Brain microvascular endothelial cell (primary cell): ENCODE results near the gene PCNT.
A peak's percentile ranks its signal among the peaks of the same experiment; 100 is the strongest.
"Not testable (repeated sequence)": the region's sequence is repeated elsewhere in the genome, so short reads cannot be mapped to it uniquely, and the experiment has no call there.

Source experiments
- DNase-seq: peaks from one replicate; pipeline ENCODE4 v3.0.0-alpha.2; 2020
- H3K27ac ChIP-seq: fragments of 250-450 bp; sonication (Bioruptor Pico); 2 replicates; pipeline ENCODE4 v1.5.1; 2020; ENCODE audit warnings: mild to moderate bottlenecking, moderate library complexity
- H3K27me3 ChIP-seq: fragments of 250-450 bp; sonication (Bioruptor Pico); replicated peaks from 2 replicates; pipeline ENCODE4 v1.5.1; 2020; ENCODE audit warnings: mild to moderate bottlenecking
- H3K36me3 ChIP-seq: fragments of 250-450 bp; sonication (Bioruptor Pico); replicated peaks from 2 replicates; pipeline ENCODE4 v1.5.1; 2020; ENCODE audit warnings: mild to moderate bottlenecking
- H3K4me3 ChIP-seq: 2 replicates; pipeline ENCODE4 v1.5.1; 2011; ENCODE audit warnings: low read depth, mild to moderate bottlenecking, control low read depth, low read length, moderate library complexity
- in situ Hi-C: cut with HindIII; loops from 2 replicates; pipeline ENCODE4 v1.10.0; 2017; ENCODE audit warnings: low sequenced_read_pairs, low pct_ligation_motif_present
- TF ChIP-seq, protein P1 (sequence below): IDR thresholded peaks from 2 replicates; pipeline ENCODE4 v1.5.1; 2011; ENCODE audit warnings: low read depth, mild to moderate bottlenecking, moderate library complexity, low read length, control low read depth, inconsistent platforms; ENCODE audit errors: missing control alignments

PCNT gene

DNA sequence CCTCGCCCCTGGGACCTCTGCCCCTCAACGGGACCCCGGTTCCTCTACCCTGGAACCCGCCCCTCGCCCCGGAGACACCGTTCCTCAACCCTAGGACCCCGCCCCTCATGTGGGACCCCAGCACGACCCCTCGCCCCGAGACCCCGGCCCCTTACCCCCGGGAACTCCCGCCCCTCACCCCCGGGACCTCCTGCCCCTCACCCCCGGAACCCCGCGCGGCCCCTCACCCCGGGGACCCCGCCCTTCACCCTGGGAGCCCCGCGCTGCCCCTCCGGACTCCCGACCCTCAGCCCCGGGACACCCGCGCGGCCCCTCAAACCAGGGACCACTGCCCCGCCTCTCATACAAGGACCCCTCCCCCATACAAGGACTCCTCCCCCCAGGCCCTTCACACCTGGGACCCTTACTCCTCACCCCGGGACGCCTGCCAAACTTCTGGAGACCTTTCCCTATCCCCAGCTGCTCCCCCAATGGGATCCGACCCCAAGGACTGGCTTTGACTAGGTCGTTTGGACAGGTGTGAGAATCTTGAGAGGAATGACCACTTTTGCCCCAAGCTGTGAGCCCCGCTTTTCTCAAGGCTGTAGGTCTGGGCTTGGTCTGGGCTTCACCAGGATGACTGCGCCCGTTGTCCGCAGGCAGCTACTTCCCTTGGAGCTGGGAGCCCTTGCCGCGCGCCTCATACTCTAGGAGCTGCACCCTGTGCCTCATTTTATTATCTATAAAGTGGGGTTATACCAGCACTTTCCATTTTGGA, 135.6 kb downstream of the PCNT start:
- Histone ChIP-seq H3K27me3 (no peaks in the 10 kb centered on the region), H3K36me3 (no peaks in the 10 kb centered on the region), H3K4me3 (peak overlapping the region; percentile 72), H3K27ac (no peak overlapping the region)
- TF ChIP-seq, protein P1, sequence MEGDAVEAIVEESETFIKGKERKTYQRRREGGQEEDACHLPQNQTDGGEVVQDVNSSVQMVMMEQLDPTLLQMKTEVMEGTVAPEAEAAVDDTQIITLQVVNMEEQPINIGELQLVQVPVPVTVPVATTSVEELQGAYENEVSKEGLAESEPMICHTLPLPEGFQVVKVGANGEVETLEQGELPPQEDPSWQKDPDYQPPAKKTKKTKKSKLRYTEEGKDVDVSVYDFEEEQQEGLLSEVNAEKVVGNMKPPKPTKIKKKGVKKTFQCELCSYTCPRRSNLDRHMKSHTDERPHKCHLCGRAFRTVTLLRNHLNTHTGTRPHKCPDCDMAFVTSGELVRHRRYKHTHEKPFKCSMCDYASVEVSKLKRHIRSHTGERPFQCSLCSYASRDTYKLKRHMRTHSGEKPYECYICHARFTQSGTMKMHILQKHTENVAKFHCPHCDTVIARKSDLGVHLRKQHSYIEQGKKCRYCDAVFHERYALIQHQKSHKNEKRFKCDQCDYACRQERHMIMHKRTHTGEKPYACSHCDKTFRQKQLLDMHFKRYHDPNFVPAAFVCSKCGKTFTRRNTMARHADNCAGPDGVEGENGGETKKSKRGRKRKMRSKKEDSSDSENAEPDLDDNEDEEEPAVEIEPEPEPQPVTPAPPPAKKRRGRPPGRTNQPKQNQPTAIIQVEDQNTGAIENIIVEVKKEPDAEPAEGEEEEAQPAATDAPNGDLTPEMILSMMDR, result no peak
- peak; percentile 29 for DNase-seq
- in situ Hi-C loops, result no loop called here

DNA sequence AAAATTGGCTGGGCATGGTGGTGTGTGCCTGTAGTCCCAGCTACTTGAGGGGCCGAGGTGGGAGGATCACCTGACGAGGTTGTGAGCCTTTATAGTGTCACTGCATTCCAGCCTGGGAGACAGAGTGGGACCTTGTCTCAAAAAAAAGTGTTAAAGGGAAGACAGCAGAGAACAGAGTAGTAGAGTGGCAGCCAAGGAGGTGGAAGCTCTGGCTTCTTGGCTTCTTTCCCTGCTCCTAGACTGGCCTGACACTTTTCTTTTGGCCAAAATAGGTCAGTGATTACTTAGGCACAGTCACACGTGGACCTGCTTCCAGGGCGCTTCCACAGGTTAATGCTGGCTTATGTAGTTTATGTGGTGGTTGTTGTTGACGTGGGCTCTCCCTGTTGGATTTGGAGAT, 138.0 kb downstream of the PCNT start:
- TF ChIP-seq, protein P1, result no peak
- no peak overlapping the region for H3K27ac ChIP-seq
- no peaks in the 10 kb centered on the region for H3K36me3 ChIP-seq
- no peaks in the 10 kb centered on the region for H3K27me3 ChIP-seq
- in situ Hi-C loops, result no loop called here
- H3K4me3 ChIP-seq, result no peak overlapping the region
- DNase-seq, result no peak

DNA sequence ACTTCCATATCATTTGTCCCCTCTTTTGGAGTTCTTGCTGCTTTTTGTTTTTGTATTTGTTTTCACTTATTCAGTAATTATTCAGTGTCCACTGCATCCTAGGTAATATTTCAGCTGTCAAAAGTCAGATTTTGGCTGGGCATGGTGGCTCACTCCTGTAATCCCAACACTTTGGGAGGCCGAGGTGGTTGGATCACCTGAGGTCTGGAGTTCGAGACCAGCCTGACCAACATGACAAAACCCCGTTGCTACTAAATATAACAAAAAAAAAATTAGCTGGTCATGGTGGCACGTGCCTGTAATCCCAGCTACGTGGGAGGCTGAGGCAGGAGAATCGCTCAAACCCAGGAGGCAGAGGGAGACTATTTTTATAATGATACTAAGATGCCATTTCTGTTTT, 141.2 kb downstream of the PCNT start:
- H3K27ac ChIP-seq, H3K36me3 ChIP-seq, DNase-seq, H3K4me3 ChIP-seq, in situ Hi-C loops, H3K27me3 ChIP-seq: not testable (repeated sequence)

DNA sequence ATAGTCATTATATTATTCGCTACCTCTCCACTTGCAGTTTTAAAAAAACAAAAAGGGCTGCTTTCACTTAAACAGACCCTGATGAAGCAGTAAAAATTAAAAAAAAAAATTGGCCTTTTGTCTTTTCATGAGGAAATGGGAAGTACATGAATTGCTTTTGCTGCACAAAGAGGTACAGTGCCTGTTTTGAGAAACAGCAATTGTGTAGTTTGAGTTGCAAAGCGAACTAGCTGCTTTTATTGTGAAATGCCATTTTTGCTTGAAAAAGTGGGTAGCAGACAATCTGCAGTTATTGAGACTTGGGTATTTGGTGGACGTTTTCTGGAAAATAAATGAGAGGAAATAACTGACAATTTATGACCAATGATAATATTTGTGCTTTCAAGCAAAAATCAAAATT, 141.7 kb downstream of the PCNT start:
- in situ Hi-C loops, result no loop called here
- TF ChIP-seq, protein P1, result no peak
- no peak for DNase-seq

DNA sequence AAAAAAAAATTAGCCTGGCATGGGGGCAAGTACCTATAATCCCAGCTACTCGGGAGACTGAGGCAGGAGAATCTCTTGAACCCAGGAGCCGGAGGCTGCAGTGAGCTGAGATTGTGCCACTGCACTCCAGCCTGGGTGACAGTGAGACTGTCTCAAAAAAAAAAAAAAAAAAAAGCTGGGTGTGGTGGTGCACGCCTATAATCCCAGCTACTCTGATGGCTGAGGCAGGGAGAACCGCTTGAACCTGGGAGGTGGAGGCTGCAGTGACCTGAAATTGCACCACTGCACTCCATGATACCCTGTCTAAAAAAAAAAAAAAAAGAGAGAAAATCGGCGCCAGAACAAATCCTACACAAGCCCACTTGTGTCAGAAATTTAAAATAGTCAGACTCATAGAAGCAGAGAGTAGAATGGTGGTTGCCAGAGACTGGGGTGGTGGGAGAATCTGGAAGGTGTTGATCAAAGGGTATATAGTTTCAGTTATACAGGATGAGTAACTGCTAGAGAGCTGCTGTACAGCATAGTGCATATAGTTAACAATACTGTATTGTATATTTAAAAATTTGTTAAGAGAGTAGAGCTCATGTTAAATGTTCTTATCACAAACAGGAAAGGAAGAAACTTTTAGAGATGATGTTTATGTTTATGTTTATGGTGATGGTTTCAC, 144.3 kb downstream of the PCNT start:
- TF ChIP-seq, protein P1, result no peak
- DNase-seq, result no peak
- Histone ChIP-seq H3K27ac (no peak overlapping the region), H3K36me3 (peaks cover 2% of the 10 kb centered on the region), H3K27me3 (no peaks in the 10 kb centered on the region), H3K4me3 (no peak overlapping the region)
- in situ Hi-C loops, result no loop called here

More for the DNA sequence above, 141.7 kb downstream of the PCNT start:
- no peak overlapping the region for H3K27ac ChIP-seq
- H3K4me3 ChIP-seq, result no peak overlapping the region
- H3K36me3 ChIP-seq, result peaks cover 2% of the 10 kb centered on the region
- no peaks in the 10 kb centered on the region for H3K27me3 ChIP-seq

DNA sequence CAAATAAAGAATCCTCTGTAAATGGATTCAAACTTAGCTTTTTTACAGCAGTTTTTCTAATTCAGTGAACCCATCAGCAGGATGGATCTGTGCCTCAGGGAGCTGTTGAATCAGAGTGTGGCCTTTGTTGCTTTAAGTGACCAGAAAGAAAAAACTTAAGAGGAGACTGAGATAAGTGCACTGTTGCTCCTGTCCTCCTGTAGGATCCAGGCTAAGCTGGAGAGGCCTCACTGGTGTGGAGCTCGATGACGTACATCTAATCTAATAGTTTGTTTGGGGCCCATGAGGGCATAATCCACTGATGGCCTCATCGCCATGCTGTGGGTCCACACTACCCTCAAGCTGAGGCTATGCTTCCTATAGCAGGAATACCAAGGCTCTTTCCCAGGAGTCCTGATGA, 145.3 kb downstream of the PCNT start:
- TF ChIP-seq, protein P1, result no peak
- Histone ChIP-seq H3K4me3 (no peak overlapping the region), H3K36me3 (peaks cover 2% of the 10 kb centered on the region), H3K27me3 (no peaks in the 10 kb centered on the region), H3K27ac (no peak overlapping the region)
- no peak for DNase-seq
- in situ Hi-C loops, result no loop called here
